ENCODE data around the gene SYT14. TPM values are rescaled to one million over a fixed set of nuclear protein-coding genes. Genes with fewer than 3 reads are reported as not detected.
A peak's percentile ranks its signal among the peaks of the same experiment; 100 is the strongest.
"Not testable (repeated sequence)": the region's sequence is repeated elsewhere in the genome, so short reads cannot be mapped to it uniquely, and the experiment has no call there.

The SYT14 gene
- polyA plus RNA-seq, 1 donor = 0.57 TPM

- DNase-seq = no peak
Measured at GRCh38 chr1:210025870-210026269, 87.9 kb downstream of the SYT14 start.

- DNase-seq = no peak
Measured at GRCh38 chr1:210027994-210028393, 90.0 kb downstream of the SYT14 start.

DNA sequence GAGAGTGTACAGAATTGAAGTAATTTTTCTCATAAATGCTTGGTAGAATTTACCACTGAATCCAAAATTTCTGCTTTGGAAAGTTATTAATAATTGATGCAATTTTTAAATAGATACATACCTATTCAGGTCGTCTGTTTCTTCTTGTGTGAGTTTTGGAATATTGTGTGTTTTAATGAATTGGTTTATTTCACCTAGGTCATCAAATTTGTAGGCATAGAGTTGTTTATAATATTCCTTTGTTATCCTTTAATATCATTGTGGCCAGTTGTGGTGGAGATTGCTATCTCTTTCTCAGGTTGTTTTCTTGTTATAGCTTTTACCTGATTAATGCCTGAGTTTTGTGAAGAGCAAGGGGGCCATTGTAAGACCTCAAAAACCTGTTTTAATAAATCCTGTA is 93.5 kb downstream of the SYT14 start:
- no peak for DNase-seq

DNA sequence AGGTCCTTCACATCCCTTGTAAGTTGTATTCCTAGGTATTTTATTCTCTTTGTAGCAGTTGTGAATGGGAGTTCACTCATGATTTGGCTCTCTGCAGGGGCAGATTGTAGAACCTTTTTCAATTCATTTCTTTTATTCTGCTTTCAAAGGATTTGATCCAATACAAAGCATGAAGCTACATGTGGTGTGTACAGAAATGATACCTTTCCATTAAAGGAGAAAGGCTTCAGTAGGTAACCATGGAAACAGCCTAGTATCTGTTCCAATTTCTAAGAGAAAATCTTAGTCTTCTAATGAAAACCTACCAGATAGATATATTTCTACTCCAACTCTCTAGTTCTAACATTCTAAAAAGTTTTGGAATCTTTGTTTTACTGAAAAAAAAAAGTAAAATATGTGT is 105.0 kb downstream of the SYT14 start:
- DNase-seq = no peak

GRCh38 chr1:210049616-210050015 is 111.6 kb downstream of the SYT14 start:
- DNase-seq = no peak

- not testable (repeated sequence) for DNase-seq
Measured at GRCh38 chr1:210050491-210050890, 112.5 kb downstream of the SYT14 start.

DNA sequence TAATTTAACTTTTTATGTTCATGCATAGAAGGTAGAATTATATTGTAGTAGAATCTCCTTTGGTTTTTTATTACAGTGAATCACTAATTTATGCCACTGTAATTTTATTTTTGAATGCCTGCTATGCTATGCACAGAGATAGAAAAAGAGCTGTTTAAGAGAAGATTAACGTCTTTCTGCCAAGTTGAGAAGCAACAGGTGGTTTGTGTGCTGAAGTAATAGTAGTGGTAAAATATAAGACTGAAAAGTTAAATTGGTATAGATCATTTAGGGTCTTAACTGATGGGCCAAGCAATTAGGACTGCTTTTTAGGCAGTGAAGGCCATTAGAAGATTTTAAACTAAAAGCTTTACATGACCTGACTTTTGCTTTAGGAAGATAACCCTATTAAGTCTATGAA is 115.1 kb downstream of the SYT14 start:
- no peak for DNase-seq

DNA sequence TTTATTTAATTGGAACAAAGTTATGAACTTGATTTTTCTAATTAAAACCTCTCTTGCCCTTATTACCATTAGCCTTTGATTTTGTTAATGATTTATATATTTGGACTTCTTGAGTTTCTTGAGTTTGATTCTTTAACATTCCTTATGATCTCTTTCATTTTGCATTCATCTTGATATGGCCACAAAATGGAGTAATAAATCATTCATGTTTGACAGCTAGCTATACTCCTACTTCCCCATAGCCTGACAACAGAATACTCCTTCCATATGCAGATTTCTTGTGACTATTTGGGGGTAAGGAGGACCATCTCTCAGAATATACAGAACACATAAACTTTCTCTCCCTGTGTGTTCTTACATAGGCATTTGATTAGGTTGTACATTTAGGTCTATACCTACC is 119.6 kb downstream of the SYT14 start:
- DNase-seq = no peak

GRCh38 chr1:210061992-210062391 is 124.0 kb downstream of the SYT14 start:
- DNase-seq = no peak

- DNase-seq = no peak
Measured at GRCh38 chr1:210070531-210070930, 132.5 kb downstream of the SYT14 start.

DNA sequence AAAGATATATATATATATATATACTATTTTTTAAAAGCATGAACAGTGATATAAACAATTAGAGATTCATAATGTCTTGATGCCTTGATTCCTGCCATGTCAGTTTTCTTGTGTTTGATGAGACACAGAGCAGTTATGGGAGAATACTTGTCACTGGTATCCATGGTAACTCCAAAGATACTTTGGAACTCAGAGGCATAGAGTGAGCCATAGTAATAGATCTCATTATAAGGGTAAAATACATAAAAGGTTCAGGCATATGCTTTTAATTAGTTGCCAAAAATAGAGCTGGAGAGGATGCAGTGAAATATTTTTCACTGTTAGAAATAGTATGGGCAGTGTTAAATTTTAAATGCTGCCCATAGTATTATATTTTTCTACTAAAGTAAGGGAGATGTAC is 134.1 kb downstream of the SYT14 start:
- DNase-seq = no peak

GRCh38 chr1:210072896-210073504 is 135.0 kb downstream of the SYT14 start:
- DNase-seq = no peak

- no peak for DNase-seq
Measured at GRCh38 chr1:210074904-210075303, 136.9 kb downstream of the SYT14 start.

- no peak for DNase-seq
Measured at GRCh38 chr1:210076620-210077019, 138.6 kb downstream of the SYT14 start.

- no peak for DNase-seq
Measured at GRCh38 chr1:210081494-210081893, 143.5 kb downstream of the SYT14 start.

GRCh38 chr1:210085359-210085758 is 147.3 kb downstream of the SYT14 start:
- no peak for DNase-seq

- no peak for DNase-seq
Measured at GRCh38 chr1:210087058-210087457, 149.0 kb downstream of the SYT14 start.

GRCh38 chr1:210089855-210090254 is 151.8 kb downstream of the SYT14 start:
- no peak for DNase-seq

GRCh38 chr1:210092366-210092765 is 154.3 kb downstream of the SYT14 start:
- DNase-seq = no peak

DNA sequence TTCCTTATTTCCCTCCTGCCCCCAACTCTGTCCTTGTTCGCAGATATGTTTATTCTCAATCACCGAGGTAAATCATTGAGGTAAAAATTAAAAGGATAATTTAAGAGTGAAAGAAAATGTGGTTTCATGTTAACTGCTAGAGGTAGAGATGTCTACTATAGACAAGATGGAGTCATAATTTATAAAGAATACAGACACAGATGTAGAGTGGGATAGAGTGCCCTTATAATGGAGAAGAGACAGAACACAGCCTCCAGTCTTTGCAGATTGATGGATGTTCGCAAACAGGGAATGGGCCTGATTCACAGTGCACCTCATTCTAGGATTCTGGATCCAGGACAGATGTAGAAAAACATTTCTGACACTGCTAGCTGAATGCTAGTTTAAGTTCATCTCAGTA is 155.4 kb downstream of the SYT14 start:
- DNase-seq = no peak

DNA sequence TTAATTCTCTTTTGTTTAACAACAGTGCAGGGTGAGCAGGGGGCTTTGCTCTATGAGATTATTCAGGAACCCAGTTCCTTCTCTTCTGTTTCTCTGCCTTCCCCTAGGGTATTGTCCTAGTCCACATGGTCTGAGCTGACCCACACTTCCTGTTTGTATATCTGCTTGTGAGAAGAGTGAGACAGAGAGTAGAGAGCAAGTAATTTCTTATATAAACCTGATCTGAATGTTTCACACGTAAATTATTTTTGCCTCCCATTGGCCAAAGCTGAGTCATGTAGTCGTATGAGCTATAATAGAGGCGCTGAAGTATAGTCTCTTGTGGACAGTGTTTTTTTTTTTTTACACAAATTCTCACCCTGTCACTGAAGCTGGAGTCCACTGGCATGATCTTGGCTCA is 160.3 kb downstream of the SYT14 start:
- no peak for DNase-seq

DNA sequence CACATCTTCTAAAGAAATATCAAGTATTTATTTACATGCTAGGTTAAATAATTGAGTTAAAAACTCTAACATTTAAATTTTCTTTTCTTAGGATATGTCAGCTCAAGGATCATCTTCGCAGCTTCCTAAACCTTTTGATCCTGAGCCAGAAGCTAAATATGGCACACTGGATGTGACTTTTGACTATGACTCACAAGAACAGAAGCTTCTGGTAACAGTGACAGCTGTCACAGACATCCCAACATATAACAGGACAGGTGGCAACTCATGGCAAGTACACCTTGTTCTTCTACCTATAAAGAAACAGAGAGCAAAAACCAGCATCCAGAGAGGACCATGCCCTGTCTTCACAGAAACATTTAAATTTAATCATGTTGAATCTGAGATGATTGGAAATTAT is 161.9 kb downstream of the SYT14 start:
- no peak for DNase-seq

DNA sequence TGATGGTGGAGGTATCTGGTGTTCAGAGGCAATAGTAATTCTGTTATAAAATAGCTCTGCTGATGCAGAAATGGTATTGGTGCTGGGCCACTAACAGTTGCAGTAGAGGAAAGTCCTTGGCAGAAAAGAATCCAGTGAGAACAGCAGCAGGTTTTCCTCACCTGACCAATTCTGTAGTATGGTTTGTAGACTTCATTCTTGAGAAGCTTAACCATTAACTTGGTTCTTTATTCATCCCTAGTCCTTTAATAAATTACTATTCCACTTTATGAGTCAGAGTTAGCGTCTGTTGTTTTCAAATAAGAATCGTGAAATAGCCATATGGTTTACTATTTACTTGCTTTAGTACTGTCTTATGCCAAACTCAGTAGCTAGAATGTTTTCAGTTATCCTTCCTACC is 166.1 kb downstream of the SYT14 start:
- peak; percentile 10 for DNase-seq

- not testable (repeated sequence) for DNase-seq
Measured at GRCh38 chr1:210112906-210113305, 174.9 kb downstream of the SYT14 start.

DNA sequence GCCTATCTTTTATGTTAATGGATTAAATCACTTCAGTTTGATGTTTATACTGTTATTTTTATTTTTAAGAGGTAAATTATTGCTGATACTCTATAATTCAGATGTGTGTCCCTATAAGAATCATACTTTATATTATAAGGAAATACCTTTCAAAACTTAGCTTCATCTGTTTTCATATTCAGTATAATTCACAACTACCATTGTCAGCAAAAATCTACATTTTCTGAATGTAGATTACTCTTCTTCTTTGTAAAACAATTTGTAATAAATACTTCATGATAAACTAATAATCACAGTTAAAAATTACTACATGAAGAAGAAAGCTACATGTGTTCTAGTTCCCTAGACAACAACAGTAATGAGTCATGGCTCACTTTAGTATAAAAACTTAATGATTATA is 179.2 kb downstream of the SYT14 start:
- DNase-seq = no peak
